Breast epithelium (tissue), 4 donors: Measurements from ENCODE around the gene TBC1D8. TPM values are rescaled to one million over a fixed set of nuclear protein-coding genes. Genes with fewer than 3 reads are reported as not detected.
A peak's percentile ranks its signal among the peaks of the same experiment; 100 is the strongest.

Experiments
- DNase-seq, 2 donors: peaks; one replicate each; pipeline ENCODE4 v3.0.0-alpha.2; 2019; ENCODE audit warnings: low spot score in 2 of 2
- H3K27ac ChIP-seq, 2 donors: fragments of 200-600 bp; sonication (generic) in 1 of 2; one replicate each; pipeline ENCODE4 v1.5.1; 2016 to 2019; ENCODE audit warnings: mild to moderate bottlenecking in 1 of 2
- H3K27me3 ChIP-seq, 2 donors: fragments of 200-600 bp; sonication (generic) in 1 of 2; one replicate each; pipeline versions ENCODE4 v1.5.1 to v1.6.0; 2017 to 2019; ENCODE audit warnings: control low read depth in 1 of 2, mild to moderate bottlenecking in 1 of 2
- H3K36me3 ChIP-seq: fragments of 200-600 bp; one replicate; pipeline ENCODE4 v1.5.1; 2019
- H3K4me1 ChIP-seq, 2 donors: fragments of 200-600 bp; sonication (generic); one replicate each; pipeline ENCODE4 v1.5.1; 2016 to 2019; ENCODE audit warnings: control low read depth in 1 of 2
- H3K4me3 ChIP-seq, 3 donors: fragments of 200-600 bp; sonication (generic); 1 replicate in 2 of 3; 2 replicates in 1 of 3; pipeline ENCODE4 v1.5.1; 2016 to 2019; ENCODE audit warnings: mild to moderate bottlenecking in 3 of 3, moderate library complexity in 2 of 3
- H3K9me3 ChIP-seq, 2 donors: fragments of 200-600 bp; sonication (generic) in 1 of 2; one replicate each; pipeline ENCODE4 v1.5.1; 2016 to 2019; ENCODE audit warnings: control low read depth in 1 of 2
- POLR2A ChIP-seq: fragments of 450-650 bp; IDR thresholded peaks from one replicate; pipeline ENCODE4 v1.6.1; 2016; ENCODE audit warnings: antibody characterized with exemption, mild to moderate bottlenecking, moderate library complexity
- POLR2AphosphoS5 ChIP-seq, 3 donors: sonication (generic); formaldehyde crosslinking; IDR thresholded peaks; one replicate each; pipeline ENCODE4 v1.6.1; 2017; ENCODE audit warnings: antibody characterized with exemption in 3 of 3
- intact Hi-C: fragments of 100-400 bp; cut with DNase I; formaldehyde crosslinking; loops from one replicate; pipeline ENCODE4 v1.15.1; 2023; ENCODE audit warnings: low total_unique reads
- total RNA-seq, 3 donors: library from RNA; depleted of rRNA; stranded (reverse); fragments of >200 nt; gene quantifications; one replicate each; pipeline ENCODE4 v1.1.0, GENCODE V29; 2016
- TF ChIP-seq, protein P1 (sequence below), 3 donors: fragments of 450-650 bp; IDR thresholded peaks; one replicate each; pipeline ENCODE4 v1.5.1; 2016 to 2017; ENCODE audit warnings: antibody characterized with exemption in 3 of 3, mild to moderate bottlenecking in 3 of 3, moderate library complexity in 3 of 3

TBC1D8 gene
- total RNA-seq, 3 donors from 2014 or later: 19.5 to 92.4 (median 89.7) TPM

DNA sequence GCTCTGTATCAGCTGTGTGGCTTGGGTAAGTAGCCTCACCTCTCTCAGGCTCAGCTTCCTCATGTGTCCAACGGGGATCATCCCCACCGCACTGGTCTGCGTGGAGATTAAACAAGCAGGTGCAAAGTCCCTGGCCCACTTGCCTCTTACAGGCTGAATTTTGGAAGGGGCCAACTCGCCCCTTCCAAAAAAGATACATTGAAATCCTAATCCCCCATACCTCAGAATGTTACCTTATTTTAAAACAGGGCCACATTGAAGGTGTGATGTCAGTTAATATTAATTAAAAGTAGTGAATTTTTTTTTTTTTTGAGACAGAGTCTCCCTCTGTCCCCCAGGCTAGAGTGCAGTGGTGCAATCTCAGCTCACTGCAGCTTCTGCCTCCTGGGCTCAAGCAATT is 34.8 kb downstream of the TBC1D8 start:
- H3K27me3 ChIP-seq: no peaks in the 10 kb centered on the region
- no peak for TF ChIP-seq POLR2AphosphoS5 (IDR thresholded peaks at IDR 0.05)
- TF ChIP-seq POLR2A: no peak
- TF ChIP-seq, protein P1, sequence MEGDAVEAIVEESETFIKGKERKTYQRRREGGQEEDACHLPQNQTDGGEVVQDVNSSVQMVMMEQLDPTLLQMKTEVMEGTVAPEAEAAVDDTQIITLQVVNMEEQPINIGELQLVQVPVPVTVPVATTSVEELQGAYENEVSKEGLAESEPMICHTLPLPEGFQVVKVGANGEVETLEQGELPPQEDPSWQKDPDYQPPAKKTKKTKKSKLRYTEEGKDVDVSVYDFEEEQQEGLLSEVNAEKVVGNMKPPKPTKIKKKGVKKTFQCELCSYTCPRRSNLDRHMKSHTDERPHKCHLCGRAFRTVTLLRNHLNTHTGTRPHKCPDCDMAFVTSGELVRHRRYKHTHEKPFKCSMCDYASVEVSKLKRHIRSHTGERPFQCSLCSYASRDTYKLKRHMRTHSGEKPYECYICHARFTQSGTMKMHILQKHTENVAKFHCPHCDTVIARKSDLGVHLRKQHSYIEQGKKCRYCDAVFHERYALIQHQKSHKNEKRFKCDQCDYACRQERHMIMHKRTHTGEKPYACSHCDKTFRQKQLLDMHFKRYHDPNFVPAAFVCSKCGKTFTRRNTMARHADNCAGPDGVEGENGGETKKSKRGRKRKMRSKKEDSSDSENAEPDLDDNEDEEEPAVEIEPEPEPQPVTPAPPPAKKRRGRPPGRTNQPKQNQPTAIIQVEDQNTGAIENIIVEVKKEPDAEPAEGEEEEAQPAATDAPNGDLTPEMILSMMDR (IDR thresholded peaks at IDR 0.05): no peak
- intact Hi-C loops: no loop called here
- DNase-seq: no peak
- H3K4me1 ChIP-seq: peaks cover 21 to 41% of the 10 kb centered on the region in 2 donors
- H3K9me3 ChIP-seq: no peaks in the 10 kb centered on the region
- H3K27ac ChIP-seq: peak overlapping the region; percentile 75 to 82
- H3K4me3 ChIP-seq: no peak overlapping the region
- no peaks in the 10 kb centered on the region for H3K36me3 ChIP-seq

DNA sequence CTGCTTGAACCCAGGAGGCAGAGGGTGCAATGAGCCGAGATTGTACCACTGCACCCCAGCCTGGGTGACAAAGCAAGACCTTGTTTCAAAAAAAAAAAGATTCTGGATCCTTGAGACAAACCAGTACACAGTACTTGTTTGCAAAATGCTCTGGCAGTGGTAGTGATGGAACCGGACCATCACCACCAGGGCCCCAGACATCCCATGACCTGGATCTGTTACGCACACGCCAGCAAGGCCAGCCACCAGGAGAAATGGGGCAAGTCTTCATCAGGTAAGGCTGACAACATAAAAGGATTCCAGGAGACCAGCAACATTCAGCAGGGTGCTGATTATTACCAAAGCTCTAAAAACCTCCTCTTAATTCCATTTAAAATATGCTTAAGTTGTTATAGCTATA is 35.5 kb downstream of the TBC1D8 start:
- TF ChIP-seq POLR2AphosphoS5 (IDR thresholded peaks at IDR 0.05): no peak
- TF ChIP-seq, protein P1 (IDR thresholded peaks at IDR 0.05): no peak
- TF ChIP-seq POLR2A: no peak
- Histone ChIP-seq H3K27ac (peak overlapping the region; percentile 60 to 75), H3K27me3 (no peaks in the 10 kb centered on the region), H3K4me3 (no peak overlapping the region), H3K36me3 (no peaks in the 10 kb centered on the region), H3K4me1 (peaks cover 21 to 34% of the 10 kb centered on the region in 2 donors), H3K9me3 (no peaks in the 10 kb centered on the region)
- intact Hi-C loops: no loop called here
- no peak for DNase-seq

DNA sequence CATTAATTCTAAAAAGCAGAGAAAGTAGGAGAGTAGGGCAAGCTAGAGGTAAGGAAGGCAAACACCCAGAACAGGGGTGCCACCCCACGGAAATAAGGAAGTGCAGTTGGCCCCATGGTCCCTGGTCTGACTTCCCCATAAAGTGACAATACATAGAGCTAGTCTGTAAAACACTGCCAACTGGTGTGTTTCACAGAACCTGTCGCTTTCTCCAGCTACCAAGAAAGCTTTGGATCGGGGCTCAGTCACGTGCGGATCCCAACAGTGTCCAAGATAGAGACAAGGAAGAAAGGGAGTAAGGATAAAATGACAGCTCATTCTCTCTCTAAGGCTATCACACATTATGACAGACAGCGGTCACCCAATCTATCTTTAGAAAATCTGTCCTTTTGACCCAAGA is 36.4 kb downstream of the TBC1D8 start:
- H3K4me1 ChIP-seq: peaks cover 15 to 26% of the 10 kb centered on the region in 2 donors

DNA sequence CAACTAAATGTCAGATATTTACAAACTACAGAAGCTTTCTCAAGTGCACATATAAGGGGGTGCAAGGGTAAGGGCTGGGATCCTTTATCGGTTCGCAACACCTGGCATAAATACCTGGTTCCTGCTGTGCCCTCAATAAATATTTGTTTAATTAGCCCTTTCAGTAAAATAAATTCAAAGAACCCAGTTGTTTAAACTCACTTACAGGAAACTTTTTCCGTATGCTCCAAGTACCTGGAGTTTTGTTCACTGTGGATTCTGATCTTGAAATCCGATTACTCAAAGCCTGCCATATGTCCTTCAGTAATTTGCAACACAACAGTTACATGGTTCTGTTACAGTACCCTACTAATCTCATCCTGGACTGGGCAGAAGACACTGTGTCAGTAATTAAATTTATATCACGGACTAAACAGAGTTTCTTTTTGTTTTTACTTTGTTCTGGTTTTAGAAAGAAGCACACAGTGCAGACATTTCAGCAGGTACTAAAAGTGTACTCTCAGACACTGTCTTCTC is 36.9 kb downstream of the TBC1D8 start:
- intact Hi-C loops: no loop called here
- H3K27ac ChIP-seq: peak overlapping the region; percentile 75 to 76
- no peak overlapping the region for H3K4me3 ChIP-seq
- TF ChIP-seq POLR2A (no peak), POLR2AphosphoS5 (IDR thresholded peaks at IDR 0.05) (no peak)
- TF ChIP-seq, protein P1 (IDR thresholded peaks at IDR 0.05): no peak
- DNase-seq: no peak
- no peaks in the 10 kb centered on the region for H3K9me3 ChIP-seq
- no peaks in the 10 kb centered on the region for H3K27me3 ChIP-seq
- H3K36me3 ChIP-seq: no peaks in the 10 kb centered on the region
- H3K4me1 ChIP-seq: peaks cover 16 to 22% of the 10 kb centered on the region in 2 donors

More for the DNA sequence above, 36.4 kb downstream of the TBC1D8 start:
- no peaks in the 10 kb centered on the region for H3K36me3 ChIP-seq
- TF ChIP-seq, protein P1 (IDR thresholded peaks at IDR 0.05): no peak
- TF ChIP-seq POLR2AphosphoS5 (IDR thresholded peaks at IDR 0.05) (no peak), POLR2A (no peak)
- no peaks in the 10 kb centered on the region for H3K27me3 ChIP-seq
- peak overlapping the region; percentile 75 to 76 for H3K27ac ChIP-seq
- no peaks in the 10 kb centered on the region for H3K9me3 ChIP-seq
- no peak overlapping the region for H3K4me3 ChIP-seq
- DNase-seq: no peak
- intact Hi-C loops: no loop called here

DNA sequence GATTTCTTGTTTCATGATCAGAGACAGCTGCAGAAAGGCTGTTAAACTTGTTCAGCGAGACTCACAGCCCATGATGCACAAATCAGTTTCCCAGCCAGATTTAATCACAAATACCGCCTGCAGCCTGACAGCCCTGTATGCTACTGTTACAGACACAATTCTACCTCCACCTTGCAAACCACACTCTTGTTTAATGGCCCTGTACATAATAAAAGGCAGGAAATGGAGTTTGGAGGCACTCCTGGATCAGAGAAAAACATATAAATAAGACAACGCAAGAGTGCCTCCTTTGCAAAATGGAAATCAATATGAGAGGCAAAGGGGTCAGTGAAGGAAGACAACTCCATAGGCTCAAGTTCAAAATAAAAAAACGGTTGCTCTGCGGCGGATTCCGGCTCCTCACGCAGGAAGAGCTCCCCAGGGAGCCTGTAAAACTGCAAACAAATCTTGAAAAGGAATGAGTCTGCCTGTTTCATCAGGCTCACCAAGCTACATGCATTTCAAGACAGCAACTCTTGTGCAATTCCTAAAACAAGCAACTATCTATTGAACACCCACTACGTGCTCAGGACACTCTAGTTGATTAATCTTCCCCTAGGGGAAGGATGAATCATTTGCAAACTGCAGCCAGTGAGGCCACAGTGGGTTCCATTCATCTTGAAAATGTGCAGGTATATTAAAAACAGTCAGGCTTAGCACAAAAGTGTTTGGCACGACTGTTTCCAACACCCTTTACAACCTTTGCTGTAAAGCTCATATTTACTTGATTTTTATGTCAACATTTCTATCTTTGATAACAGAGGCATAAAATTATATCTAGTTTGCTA is 37.5 kb downstream of the TBC1D8 start:
- DNase-seq: peak in 1 of 2 donors; percentile 71
- Histone ChIP-seq H3K36me3 (no peaks in the 10 kb centered on the region), H3K9me3 (no peaks in the 10 kb centered on the region), H3K27ac (peak overlapping the region; percentile 75 to 78), H3K4me1 (peaks cover 16 to 22% of the 10 kb centered on the region in 2 donors), H3K4me3 (peak overlapping the region in 1 of 3 donors; percentile 33), H3K27me3 (no peaks in the 10 kb centered on the region)
- intact Hi-C loops: no loop called here
- TF ChIP-seq POLR2AphosphoS5 (IDR thresholded peaks at IDR 0.05): peak in 1 of 3 donors; percentile 11
- no peak for TF ChIP-seq POLR2A
